Activated CD8-positive, alpha-beta memory T cell treated with anti-CD3 and anti-CD28 coated beads, Interleukin-2, amount 50 U/mL, for 24 hours (primary cell): ENCODE data around the gene MMS19.

ENCODE experiments used
- DNase-seq: peaks from one replicate; pipeline ENCODE4 v3.0.0-alpha.2; 2020; ENCODE audit errors: extremely low read depth

Gene MMS19, protein sequence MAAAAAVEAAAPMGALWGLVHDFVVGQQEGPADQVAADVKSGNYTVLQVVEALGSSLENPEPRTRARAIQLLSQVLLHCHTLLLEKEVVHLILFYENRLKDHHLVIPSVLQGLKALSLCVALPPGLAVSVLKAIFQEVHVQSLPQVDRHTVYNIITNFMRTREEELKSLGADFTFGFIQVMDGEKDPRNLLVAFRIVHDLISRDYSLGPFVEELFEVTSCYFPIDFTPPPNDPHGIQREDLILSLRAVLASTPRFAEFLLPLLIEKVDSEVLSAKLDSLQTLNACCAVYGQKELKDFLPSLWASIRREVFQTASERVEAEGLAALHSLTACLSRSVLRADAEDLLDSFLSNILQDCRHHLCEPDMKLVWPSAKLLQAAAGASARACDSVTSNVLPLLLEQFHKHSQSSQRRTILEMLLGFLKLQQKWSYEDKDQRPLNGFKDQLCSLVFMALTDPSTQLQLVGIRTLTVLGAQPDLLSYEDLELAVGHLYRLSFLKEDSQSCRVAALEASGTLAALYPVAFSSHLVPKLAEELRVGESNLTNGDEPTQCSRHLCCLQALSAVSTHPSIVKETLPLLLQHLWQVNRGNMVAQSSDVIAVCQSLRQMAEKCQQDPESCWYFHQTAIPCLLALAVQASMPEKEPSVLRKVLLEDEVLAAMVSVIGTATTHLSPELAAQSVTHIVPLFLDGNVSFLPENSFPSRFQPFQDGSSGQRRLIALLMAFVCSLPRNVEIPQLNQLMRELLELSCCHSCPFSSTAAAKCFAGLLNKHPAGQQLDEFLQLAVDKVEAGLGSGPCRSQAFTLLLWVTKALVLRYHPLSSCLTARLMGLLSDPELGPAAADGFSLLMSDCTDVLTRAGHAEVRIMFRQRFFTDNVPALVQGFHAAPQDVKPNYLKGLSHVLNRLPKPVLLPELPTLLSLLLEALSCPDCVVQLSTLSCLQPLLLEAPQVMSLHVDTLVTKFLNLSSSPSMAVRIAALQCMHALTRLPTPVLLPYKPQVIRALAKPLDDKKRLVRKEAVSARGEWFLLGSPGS

DNA sequence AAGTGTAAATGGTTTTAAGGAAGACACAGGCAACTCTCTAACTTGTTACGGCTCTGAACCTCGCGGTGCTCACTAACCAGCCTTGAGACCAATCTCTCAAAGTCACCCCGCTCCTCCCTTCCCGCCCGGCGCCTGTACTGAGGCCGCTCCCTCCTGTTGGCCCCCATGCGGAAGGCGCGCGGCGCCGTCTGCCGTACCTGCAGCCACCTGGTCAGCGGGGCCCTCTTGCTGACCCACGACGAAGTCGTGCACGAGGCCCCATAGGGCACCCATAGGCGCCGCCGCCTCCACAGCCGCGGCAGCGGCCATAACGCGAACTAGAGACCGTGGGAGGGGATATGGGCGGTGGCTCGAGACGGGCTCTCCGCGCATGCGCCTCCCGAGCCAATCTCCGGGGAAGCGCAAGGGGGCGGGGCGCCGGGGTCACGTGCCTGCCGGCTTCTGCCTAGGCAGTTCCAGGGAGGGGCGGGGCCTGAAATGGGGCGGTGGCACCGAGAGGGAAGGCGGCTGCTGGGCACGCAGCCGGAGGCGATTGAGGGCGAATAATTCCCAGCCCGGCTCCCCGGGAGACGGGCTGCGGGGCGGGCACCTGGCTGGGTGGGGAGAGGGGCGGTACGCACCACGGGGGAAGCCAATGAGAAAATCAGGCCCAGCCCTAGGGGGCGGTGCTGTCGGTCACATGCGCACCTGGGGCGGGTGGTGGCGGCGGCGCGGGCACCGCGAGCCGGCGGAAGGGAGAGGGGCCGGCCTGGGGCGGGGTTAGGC is at the start of gene MMS19:
TSS of gene MMS19 (minus strand) at position 347 of the 765 bp plus-strand sequence. CDS start at position 309, 38 bp downstream.
- peak; percentile 98 for DNase-seq

DNA sequence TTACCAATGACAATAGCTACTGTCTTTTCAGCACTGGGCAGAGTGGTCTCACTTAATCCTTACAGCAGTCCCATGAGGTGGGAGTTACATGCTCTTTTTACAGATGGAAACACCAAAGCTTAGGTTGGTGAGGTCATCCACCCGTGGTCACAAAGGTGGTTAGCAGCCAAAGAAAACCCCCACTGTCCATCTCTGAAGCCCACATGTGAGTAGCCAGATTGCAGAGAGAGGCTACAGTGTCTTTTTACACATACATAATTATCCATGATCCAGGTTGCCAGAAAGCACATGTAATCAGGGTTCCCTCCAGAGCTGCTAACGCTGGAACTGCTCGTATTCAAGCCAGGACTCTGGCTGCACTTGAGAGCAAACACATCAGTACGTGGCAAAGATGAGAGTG is 49.7 kb upstream of the MMS19 start:
- DNase-seq, result no peak

DNA sequence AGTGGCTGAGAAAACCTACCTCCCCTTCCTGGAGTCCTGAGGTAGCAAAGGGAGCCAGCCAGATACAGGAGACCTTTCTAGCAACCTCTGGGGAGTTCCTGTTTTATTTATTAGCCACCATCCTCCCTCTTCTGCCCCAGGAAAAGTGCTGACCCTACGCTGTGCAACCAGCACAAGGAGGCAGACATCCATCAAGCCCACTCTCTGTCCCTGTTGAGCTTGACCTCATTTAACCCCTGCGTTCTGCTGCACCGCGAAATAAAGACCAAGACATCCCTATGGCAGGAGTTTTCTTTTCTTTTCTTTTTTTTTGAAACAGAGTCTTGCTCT is 49.0 kb upstream of the MMS19 start:
- no peak for DNase-seq

DNA sequence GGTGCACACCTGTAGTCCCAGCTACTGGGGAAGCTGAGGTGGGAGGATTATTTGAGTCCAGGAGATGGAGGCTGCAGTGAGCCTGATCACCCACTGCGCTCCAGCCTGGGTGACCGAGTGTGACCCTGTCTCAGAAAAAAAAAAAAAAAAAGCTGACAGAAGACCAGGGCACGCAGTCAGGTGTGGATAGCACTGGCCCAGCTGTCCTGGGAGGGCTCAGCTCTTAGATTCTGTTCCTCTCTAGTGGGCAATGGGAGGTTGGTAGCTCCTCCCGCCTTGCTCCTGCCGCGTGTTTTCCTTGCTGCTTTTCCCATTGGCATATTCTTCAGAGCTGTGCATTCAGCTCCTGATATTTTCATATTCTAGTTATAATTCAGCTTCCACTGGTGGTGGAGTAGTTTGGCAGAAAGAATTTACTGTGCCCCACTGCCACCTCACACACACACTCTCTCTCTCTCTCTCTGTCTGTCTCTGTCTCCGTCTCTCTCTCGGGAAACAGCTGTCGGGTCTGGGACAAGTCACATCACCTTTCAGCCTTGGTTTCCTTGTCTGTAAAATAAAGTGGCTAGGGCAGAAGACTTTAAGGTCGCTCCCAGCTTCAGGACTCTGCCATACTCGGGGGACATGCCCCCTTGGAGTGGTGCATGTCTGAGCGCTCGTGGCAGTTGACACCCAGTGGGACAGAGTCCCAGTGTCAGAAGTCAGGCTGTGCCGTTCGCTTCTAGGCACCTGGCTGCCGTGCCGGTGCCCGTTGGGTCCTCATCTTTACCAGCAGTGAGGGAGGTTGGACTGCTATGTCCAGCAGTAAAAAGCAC is 48.4 kb upstream of the MMS19 start:
- no peak for DNase-seq

DNA sequence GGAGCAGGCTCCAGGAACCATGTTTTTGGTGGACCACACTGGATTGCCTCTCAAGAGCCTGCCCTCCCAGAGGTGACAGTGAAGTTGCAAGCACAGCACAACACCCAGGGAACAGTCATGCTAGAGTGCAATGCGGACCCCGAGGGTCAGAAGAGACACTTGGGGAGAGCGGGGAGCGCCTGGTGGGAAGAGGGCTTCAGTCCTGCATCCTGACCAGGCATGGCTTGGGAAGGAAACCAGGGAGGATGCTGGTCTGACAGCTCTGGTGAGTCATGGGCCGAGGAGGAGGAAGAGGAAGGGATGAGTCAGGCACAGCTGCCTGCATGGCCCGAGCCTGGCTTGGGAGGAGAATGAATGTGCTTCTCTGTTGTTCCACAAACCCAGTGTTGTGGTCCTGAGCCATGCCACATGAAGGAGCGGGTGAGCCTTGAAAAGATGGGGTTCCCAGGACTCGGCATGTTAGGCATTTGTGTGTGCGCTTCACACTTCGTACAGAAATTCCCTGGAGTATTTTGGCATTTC is 44.9 kb upstream of the MMS19 start:
- DNase-seq, result peak; percentile 20

DNA sequence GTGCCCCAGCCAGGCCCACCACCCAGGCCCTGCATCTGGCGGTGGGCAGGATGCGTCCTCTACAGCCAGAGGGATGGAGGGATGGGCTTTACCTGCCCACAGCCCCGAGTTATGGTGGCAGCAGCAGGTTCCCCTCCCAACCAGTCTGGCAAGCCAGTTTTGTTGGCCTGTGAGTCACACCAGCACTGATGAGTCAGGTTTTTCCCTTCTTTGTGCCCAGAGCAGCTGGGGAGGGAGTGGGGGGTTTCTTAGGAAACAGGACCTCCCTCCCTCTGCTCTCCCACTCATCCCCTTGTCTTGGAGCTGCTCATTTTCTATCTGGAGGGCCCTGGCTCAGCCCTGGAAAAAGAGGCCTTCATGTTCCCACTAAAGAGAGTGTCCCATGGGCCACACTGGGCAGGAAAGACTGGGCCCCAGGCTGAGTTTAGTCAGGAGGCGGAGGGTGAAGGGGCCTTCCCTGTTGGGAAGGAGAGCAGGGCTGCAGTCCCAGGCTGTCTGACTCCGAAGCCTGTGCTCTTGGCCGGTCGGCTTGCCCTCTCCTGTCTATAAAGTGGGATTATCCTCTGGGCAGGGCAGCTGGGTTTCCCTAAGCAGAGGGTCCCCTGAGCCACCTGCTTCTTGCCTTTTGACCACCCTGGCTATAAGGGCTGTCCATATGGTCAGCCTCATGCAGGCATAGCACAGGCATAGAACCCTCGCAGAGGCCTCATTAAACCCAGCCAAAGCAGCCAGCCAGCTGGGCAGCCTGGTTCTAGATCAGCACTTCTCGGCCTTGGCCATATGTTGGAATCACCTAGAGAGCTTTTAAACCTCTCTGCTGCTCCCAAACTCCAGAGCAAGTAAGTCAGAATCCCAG is 44.2 kb upstream of the MMS19 start:
- DNase-seq, result no peak

DNA sequence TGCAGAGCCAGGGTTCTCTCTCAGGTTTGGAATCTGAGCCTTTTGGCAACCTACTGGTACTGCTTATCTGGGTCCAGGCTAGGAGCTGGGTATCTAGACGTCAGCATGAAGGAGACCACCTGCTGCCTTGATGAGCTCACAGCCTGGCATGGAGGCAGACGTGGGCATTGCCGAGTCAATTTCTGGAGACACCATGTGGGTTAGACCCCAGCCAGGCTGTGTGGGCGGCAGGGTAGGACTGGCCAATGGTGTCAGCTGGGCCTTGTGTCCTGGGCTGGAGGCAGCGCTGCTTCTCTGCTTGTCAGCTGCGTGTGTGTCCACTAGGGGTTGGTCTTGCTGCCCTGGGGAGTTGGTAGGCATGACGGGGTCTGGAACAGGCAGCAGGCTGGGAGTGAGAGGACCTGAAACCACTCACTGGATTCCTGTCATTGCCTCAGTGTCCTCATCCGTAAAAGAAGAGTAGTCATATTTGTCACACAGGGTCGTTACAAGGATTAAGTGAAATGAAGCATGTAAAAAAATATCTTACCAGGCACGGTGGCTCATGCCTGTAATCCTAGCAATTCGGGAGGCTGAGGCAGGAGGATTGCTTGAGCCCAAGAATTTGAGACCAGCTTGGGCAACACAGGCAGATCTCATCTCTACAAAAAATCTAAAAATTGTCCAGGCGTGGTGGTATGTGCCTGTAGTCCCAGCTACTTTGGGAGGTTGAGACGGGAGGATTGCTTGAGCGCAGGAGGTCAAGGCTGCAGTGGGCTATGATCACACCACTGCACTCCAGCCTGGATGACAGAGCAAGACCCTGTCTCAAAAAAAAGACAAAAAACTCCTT is 42.7 kb upstream of the MMS19 start:
- DNase-seq, result no peak

DNA sequence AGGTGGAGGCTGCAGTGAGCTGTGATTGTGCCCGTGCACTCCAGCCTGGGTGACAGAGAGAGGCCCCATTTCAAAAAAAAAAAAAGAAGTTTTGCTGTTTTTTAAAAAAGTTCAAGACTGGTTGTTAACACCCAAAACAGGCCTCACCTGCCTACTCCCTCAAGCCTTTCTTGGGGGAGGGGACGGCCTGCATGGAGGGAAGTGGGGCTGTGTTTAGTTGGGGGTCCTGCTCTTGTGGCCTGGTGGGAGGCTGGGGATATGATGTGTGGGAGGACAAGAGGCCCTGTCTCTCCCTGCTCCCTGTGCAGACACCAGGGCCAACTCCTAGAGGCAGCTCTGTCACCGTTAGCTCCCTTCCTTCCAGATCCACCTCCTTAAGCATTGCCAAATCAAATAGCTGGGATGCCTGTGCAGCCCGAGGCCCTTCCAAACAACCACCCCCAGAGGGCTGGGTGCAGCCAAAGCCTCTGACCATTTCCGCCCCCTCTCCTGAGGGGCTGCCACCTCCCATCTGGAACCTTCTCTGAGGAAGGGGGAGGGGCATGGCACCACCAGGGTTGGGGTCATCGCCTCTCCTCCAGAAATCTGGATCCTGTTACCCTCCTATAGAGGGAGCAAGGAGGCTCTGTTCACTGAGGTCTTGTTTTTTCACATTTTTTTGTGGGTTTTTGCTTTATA is 41.4 kb upstream of the MMS19 start:
- no peak for DNase-seq

DNA sequence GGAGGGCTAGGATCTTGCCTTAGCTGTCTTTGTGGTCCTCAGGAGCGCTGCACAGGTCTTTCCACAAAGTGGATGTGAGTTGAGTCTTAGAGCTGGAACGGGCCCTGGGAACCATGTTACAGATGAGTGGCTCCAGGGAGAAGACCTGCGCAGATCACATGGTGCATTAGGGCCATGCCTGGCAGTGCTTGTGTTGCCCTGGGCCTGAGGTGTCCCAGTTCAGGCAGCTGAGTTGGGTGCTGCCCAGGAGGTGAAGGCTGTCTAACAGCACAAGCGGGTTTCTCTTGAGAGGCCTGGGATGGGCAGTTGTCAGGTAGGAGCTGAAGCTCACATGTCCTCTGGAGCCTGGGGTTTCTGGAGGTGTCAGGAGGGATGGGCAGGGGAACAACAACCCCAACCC is 40.6 kb upstream of the MMS19 start:
- no peak for DNase-seq

DNA sequence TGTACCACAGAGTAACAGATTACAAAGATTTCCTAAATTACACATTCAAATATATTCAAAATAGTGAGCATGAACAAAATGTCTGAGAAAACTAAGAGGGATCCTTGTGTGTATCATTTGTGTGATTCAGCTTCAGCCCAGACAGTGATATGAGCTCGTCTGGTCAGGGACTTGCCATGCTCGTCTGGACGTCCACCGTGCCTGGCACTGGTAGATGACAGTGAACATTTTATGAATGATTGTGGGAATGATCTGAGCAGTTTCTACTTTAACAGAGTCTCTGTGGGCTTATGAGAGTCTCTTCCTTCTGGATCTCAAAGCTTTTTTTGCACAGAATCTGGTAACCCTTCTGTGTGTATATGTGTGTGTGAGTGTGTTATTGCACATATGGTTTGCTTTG is 40.2 kb upstream of the MMS19 start:
- DNase-seq, result no peak

DNA sequence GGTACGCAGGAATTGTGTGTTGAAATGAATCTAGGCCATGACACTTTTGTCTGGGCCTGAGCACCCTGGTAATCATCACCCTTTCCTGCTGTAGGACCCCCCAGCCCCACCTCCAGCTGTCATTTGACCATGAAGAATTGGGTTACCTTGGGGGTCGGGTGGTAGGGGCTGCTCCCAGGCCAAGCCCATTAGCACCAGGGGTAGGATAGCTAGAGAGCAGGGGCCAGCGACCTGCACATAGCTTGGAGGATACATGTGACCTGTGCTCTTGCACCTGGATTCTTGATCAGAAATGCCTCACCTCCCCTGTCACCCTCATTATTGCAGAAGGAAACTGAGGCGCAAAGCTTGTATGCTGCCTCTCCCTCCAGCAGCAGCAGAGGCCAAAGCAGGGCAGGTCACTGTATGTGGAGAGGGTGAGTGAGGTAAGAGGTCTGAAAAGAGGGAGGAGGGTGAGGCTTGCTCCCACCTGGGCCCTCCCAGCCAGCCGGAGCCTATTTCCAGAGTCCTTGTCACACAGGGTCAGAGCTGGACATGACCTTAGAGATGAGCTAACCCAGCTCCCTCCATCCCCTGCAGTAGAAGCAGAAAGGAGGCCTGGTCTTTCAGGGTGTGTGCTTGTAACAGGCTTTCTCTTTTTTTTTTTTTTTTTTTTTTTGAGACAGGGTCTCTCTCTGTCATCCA is 39.1 kb upstream of the MMS19 start:
- no peak for DNase-seq

DNA sequence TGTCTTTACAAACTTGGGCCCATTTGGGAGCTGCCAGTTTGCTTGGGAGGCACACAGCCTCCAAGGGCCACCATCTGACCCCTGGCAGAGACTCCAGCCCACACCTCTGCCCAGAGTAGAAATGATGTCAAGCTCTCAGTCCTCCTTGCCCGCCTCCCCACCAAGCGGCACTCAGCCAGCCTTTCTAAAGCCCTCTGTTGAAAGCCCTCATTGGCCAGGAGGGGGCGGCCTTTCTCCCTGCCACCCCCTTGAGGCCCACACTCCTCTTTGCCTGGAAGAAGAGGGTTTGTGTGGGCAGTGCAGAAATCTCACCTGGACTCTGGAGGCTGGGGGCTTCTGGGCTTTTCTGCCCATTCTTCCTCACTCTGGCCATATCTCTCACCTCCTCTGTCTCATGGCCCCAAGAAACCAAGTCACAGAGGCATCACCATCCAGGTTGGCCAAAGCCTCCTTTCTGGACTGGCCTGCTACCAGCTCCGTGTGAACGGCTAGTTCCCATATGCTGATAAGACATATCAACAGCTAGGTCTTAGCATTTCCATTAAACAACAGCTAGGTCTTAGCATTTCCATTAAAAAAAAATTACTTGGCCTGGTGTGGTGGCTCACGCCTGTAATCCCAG is 36.6 kb upstream of the MMS19 start:
- no peak for DNase-seq

DNA sequence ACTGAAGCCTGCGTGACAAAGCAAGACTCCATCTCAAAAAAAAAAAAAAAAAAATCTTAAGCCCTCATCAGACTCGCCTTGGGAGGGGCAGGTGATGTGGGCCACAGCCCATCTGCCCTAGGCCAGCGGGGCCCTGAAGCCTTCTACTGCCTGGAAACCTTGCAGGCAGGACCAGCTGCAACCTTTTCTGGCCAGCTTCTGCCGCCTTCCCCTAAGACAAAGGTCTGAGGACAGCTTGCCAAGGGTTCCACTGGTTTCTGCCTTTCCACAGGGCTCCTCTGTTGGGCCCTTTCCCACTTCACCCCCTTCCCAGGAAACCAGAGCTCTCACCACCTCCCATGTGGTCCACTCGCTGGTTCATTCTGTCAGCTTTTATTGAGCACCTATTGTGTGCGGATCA is 35.7 kb upstream of the MMS19 start:
- no peak for DNase-seq

DNA sequence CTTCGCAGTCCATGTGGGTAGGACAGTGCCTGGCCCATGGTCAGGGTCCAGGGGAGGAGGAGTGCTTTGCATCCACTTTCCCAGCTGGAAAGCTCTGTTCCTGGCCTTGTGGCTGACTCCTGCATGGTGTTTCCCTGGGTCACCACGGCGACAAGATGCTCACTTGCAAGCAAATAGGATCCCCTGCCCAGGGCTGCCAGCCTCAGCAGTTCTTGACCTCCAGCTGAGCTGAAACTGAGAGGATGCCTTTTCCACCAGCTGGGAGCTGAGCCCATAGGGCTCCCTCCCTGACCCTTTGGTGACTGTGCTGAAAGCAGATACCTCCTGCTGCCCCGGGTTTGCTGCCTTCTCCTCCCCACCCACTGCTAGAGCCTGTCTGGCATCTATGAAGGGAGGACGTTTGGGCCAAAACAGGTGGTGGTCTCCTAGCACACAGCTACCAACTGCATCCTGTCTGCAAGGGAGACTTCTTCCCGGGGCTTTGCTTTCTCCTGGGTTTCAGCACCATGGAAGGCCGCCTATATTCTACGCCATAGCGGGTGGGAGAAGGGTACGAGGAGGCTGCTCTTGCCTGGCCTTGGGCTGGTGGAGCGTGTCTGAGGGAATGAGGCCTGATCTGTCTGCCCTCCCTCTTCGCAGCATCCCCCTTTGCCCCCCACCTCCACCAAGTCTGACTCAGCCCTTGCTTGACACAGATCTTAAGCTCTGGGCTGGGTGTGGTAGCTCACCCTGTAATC is 34.9 kb upstream of the MMS19 start:
- no peak for DNase-seq

DNA sequence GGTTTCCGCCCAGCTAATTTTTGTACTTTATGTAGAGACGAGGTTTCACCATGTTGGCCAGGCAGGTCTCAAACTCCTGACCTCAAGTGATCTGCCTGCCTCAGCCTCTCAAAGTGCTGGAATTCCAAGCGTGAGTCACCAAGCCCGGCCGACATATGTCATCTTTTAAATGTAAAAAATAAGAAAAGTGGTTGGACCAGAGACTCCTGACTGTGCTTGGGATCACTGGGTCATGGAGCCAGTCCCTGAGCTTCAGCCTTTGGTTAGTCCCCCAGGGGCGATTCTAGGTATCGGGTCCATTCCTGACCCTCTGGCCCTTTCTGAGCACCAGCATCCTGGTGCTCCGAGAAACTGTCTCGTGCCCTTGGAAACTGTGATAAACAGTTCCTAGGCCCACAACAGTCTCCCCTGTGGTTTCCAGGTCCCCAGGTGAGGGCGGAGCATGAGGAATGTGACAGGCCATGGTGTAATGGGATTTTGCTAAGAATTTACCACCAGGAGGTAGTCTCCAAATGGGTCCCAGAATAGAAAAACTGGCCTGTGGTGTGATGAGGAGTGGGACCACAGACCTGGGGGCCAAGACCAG is 33.3 kb upstream of the MMS19 start:
- DNase-seq, result no peak
